22Rv1 (cell line): ENCODE results near the gene BABAM2.
"Not testable (repeated sequence)": the region's sequence is repeated elsewhere in the genome, so short reads cannot be mapped to it uniquely, and the experiment has no call there.

ENCODE experiments used
- H3K27ac ChIP-seq: fragments of 450-650 bp; 2 replicates; pipeline ENCODE4 v1.5.1; 2017
- ZFX ChIP-seq: fragments of 450-650 bp; IDR thresholded peaks from 2 replicates; pipeline ENCODE4 v1.6.1; 2017; ENCODE audit warnings: antibody characterized with exemption, borderline replicate concordance
- TF ChIP-seq, protein P1 (sequence below): fragments of 450-650 bp; IDR thresholded peaks from 2 replicates; pipeline ENCODE4 v1.5.1; 2017; ENCODE audit warnings: mild to moderate bottlenecking

BABAM2 gene

DNA sequence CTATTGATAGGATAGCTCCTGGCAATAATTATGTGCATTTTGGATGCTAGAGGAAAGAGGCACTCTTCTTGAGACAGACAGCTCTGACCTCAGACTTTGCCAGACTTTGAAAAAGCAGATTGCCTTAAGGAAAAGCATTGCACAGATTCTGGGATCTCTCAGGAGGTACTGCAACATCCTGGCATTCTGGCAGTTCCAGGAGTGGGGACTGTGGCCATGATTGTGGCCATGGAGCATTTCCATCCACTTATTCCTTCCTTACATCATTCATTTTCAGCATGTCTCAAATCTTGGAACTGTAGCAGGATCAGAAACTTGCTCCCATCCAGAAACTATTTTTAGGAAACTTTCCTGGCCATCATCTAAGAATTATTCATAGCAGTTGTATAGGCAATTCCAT, 357.2 kb downstream of the BABAM2 start:
- TF ChIP-seq, protein P1, sequence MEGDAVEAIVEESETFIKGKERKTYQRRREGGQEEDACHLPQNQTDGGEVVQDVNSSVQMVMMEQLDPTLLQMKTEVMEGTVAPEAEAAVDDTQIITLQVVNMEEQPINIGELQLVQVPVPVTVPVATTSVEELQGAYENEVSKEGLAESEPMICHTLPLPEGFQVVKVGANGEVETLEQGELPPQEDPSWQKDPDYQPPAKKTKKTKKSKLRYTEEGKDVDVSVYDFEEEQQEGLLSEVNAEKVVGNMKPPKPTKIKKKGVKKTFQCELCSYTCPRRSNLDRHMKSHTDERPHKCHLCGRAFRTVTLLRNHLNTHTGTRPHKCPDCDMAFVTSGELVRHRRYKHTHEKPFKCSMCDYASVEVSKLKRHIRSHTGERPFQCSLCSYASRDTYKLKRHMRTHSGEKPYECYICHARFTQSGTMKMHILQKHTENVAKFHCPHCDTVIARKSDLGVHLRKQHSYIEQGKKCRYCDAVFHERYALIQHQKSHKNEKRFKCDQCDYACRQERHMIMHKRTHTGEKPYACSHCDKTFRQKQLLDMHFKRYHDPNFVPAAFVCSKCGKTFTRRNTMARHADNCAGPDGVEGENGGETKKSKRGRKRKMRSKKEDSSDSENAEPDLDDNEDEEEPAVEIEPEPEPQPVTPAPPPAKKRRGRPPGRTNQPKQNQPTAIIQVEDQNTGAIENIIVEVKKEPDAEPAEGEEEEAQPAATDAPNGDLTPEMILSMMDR, result no peak
- TF ChIP-seq ZFX, result no peak
- no peak overlapping the region for H3K27ac ChIP-seq

GRCh38 chr2:28248511-28248910, 358.0 kb downstream of the BABAM2 start:
- TF ChIP-seq, protein P1, result no peak
- no peak for TF ChIP-seq ZFX
- H3K27ac ChIP-seq, result no peak overlapping the region

DNA sequence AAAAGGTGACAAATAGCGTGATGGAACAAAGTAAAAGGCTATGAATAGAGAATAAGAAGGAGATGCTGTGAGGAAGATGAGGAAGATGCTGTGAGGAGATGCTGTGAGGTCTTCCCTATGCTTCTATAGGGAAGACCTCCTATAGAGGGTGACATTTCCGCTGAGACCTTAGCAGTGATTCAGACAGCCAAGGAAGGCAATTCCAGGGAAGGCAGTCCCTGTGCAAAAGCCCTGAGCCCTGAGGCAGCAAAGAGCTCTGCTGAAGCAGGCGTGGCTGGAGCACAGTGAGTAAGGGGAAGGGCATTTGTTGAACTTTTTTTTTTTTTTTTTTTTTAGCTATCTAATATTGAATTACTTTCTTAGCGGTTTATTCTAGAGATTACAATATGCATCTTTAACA, 359.5 kb downstream of the BABAM2 start:
- TF ChIP-seq, protein P1, result no peak
- TF ChIP-seq ZFX, result no peak
- no peak overlapping the region for H3K27ac ChIP-seq

DNA sequence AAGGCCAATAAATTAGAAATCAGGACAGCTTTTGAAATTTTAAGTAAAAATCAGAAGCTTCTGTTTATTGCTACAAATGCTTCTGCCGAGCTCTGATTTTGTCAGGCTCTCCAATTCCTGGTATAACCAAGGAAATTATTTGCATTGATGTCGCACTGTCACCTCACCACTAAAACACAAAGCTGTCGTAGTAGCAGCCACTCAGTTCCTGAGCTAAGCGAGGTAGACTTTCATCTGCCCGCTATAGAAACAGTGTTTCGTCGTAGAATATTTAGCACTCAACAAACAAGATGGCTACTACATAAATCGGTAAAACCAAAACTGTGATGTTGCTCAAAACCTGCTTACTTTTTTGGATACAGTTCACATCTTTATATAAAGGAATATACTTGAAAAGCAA, 360.8 kb downstream of the BABAM2 start:
- H3K27ac ChIP-seq, result no peak overlapping the region
- TF ChIP-seq, protein P1, result no peak
- no peak for TF ChIP-seq ZFX

GRCh38 chr2:28252311-28252710, 361.8 kb downstream of the BABAM2 start:
- no peak overlapping the region for H3K27ac ChIP-seq
- TF ChIP-seq ZFX, result no peak
- TF ChIP-seq, protein P1, result no peak

DNA sequence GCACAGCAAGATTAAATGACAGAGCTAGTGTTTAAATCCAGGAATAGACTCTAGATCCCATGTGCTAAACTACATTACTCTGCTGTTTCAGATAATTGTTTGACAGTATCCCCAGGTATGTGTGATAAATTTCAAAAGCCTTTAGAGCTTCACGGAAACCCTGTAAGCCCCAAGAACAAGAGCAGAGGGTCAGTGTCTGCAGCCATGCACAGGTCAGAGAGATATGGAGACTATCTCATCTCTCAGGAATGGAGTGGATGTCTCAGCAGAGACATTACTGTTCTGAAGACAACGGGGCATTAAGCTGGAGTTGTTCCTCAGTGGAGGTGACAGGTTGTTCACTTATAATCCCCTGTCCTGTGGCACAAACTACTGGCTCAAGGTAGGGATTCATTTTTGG, 363.0 kb downstream of the BABAM2 start:
- no peak overlapping the region for H3K27ac ChIP-seq
- TF ChIP-seq ZFX, result no peak
- TF ChIP-seq, protein P1, result no peak

DNA sequence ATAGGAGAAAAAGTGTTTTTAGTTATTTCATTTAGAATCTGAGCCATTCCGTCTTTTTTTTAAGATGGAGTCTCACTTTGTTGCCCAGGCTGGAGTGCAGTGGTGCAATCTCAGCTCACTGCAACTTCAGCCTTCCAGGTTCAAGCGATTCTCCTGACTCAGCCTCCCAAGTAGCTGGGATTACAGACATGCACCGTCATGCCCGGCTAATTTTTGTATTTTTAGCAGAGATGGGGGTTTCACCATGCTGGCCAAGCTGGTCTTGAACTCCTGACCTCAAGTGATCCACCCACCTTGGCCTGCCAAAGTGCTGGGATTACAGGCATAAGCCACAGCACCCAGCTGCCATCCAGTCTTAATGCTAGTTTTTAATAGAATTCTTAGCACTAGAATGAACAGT, 364.7 kb downstream of the BABAM2 start:
- not testable (repeated sequence) for H3K27ac ChIP-seq

GRCh38 chr2:28257182-28257581, 366.7 kb downstream of the BABAM2 start:
- TF ChIP-seq, protein P1, result no peak
- TF ChIP-seq ZFX, result no peak
- H3K27ac ChIP-seq, result no peak overlapping the region

DNA sequence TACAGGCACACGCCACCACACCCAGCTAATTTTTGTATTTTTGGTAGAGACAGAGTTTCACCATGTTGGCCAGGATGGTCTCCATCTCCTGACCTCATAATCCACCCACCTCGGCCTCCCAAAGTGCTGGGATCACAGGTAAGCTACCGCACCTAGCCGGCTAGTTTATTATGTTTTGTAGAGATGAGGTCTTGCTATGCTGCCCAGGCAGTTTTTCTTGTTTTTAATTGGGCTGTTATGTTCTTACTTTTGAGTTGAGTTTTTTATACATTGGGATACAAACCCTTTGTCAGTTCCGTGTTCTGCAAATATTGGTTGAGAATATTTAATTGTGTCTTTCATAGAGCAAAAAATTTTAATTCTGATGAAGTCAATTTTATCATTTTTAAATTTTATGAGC, 368.7 kb downstream of the BABAM2 start:
- H3K27ac ChIP-seq, result not testable (repeated sequence)
